A549 treated with AZD2906 at 1 μM for 4 hours (cell line): ENCODE measurements around the gene CSF2RB. TPM values are rescaled to one million over a fixed set of nuclear protein-coding genes. Genes with fewer than 3 reads are reported as not detected.

ENCODE experiments used
- total RNA-seq: library from RNA; stranded (reverse); fragments of 200-300 nt; extraction: Qiagen RNA extraction; gene quantifications from 5 replicates; pipeline ENCODE4 v1.2.3, GENCODE V29; 2022

Gene CSF2RB
- 0.02 TPM in 1 of 5 replicates, not detected in the others for total RNA-seq

GRCh38 chr22:36913427-36914389 is at the start of gene CSF2RB:
Gene CSF2RB (plus strand): TSS chr22:36913628. CDS start chr22:36922208, 8,580 bp downstream.

Other genes with a start within 250 kb of the CSF2RB start
- not detected in 5 replicates for gene CACNG2, start 209.9 kb upstream of the CSF2RB start, total RNA-seq
- gene IFT27, start 137.5 kb upstream of the CSF2RB start, total RNA-seq = 14.7 to 23.7 TPM (median 22.2 TPM) in 5 replicates
- not detected in 5 replicates for gene PVALB, start 96.6 kb upstream of the CSF2RB start, total RNA-seq
- 0.06 to 0.26 TPM (median 0.08 TPM) in 5 replicates for gene NCF4, start 52.6 kb upstream of the CSF2RB start, total RNA-seq
- 45.4 to 63.9 TPM (median 58.5 TPM) in 5 replicates for gene TST, start 105.8 kb downstream of the CSF2RB start, total RNA-seq
- gene MPST, start 106.1 kb downstream of the CSF2RB start, total RNA-seq = 44.5 to 79.5 TPM (median 74.6 TPM) in 5 replicates
- gene KCTD17, start 138.1 kb downstream of the CSF2RB start, total RNA-seq = 22.3 to 27.5 TPM (median 25.9 TPM) in 5 replicates
- gene TMPRSS6, start 196.1 kb downstream of the CSF2RB start, total RNA-seq = 0.06 TPM in 1 of 5 replicates, not detected in the others
- gene IL2RB, start 236.3 kb downstream of the CSF2RB start, total RNA-seq = 0.06 to 0.17 TPM (median 0.09 TPM) in 4 of 5 replicates, not detected in the other